Activated CD4-positive, alpha-beta T cell treated with anti-CD3 and anti-CD28 coated beads, Interleukin-2, Interleukin-6, amounts not matched to agents 100 ng/mL and 50 ng/mL, durations not matched to agents 16 hours and 8 hours (primary cell): ENCODE measurements around the gene LRCH4.
"Not testable (repeated sequence)": the region's sequence is repeated elsewhere in the genome, so short reads cannot be mapped to it uniquely, and the experiment has no call there.

Experiments
- DNase-seq: peaks from one replicate; pipeline ENCODE4 v3.0.0-alpha.2; 2020

LRCH4 gene

GRCh38 chr7:100543586-100543985, 42.3 kb downstream of the LRCH4 start:
- DNase-seq = no peak

GRCh38 chr7:100541309-100541708, 44.6 kb downstream of the LRCH4 start:
- peak; percentile 28 for DNase-seq

GRCh38 chr7:100540073-100540723, 45.7 kb downstream of the LRCH4 start:
- DNase-seq = no peak

- DNase-seq = peak; percentile 10
Observed at GRCh38 chr7:100539436-100540006, 46.4 kb downstream of the LRCH4 start.

- peak; percentile 100 for DNase-seq
Observed at GRCh38 chr7:100538654-100539435, 47.1 kb downstream of the LRCH4 start, which contains the start of gene AGFG2. Gene AGFG2 (plus strand): TSS chr7:100539203. CDS start chr7:100539347, 144 bp downstream.

GRCh38 chr7:100538348-100538653, 47.6 kb downstream of the LRCH4 start:
- no peak for DNase-seq

GRCh38 chr7:100536695-100537094, 49.2 kb downstream of the LRCH4 start:
- not testable (repeated sequence) for DNase-seq

GRCh38 chr7:100535982-100536381, 49.9 kb downstream of the LRCH4 start:
- not testable (repeated sequence) for DNase-seq

- DNase-seq = no peak
Observed at GRCh38 chr7:100532165-100533022, 53.5 kb downstream of the LRCH4 start.

GRCh38 chr7:100528108-100528866, 57.6 kb downstream of the LRCH4 start:
- not testable (repeated sequence) for DNase-seq
